HepG2 (cell line): ENCODE data around the gene XXYLT1. TPM values are rescaled to one million over a fixed set of nuclear protein-coding genes. Genes with fewer than 3 reads are reported as not detected.

ENCODE experiments used
- microRNA-seq: library from miRNA; unstranded; fragments of <30 nt; microRNA quantifications from one replicate; pipeline ENCODE4, GENCODE V29; 2020
- polyA plus RNA-seq, 8 experiments: library from polyadenylated mRNA; depleted of rRNA in 3 of 8; stranded (reverse) in 7 of 8; unstranded in 1 of 8; fragments of >200 nt; fragmentation: Illumina TruSeq in 4 of 8; extraction: Trizol in 4 of 8; gene quantifications; 2 replicates each; pipeline versions ENCODE4 v1.2.1 to v1.2.3, GENCODE V29; 2011 to 2016; ENCODE audit warnings: low read depth in 4 of 8, missing spikeins in 1 of 8, mixed read lengths in 1 of 8; ENCODE audit not compliant: insufficient read depth in 1 of 8
- small RNA-seq, 3 experiments: library from RNA; depleted of rRNA; stranded (forward); fragments of <200 nt; gene quantifications; one replicate each; pipeline ENCODE3, GENCODE V24; 2012; ENCODE audit warnings: low read depth in 2 of 3, low replicate concordance in 1 of 3; ENCODE audit not compliant: insufficient read length in 3 of 3, insufficient read depth in 2 of 3
- total RNA-seq, 5 experiments: library from RNA; depleted of rRNA; stranded (reverse); fragments of >200 nt; fragmentation: Illumina TruSeq; extraction: Trizol; gene quantifications; 2 replicates each; pipeline ENCODE4 v1.2.3, GENCODE V29; 2016; ENCODE audit warnings: low read depth in 1 of 5

XXYLT1 gene
- total and polyA plus RNA-seq, 2 of the 13 experiments (the other 11 are each of a cell fraction or from before 2014, with no cell fraction given): 17.7 to 19.0 TPM

Small RNA genes lying within 50 kb of the gene (microRNA-seq; reads per million reads assigned to microRNA genes)
- 0.85 reads per million for gene MIR3137

Small RNA genes lying within 50 kb of the gene (small RNA-seq; reads per million reads assigned to genes)
- 0 reads per million in 3 experiments for gene MIR3137
- gene RN7SL36P: 0 reads per million in 3 experiments
- gene RNU6-25P: 0 to 0.97 (median 0) reads per million in 3 experiments

Other genes starting within 250 kb of the XXYLT1 start
- gene ACAP2, start 171.9 kb upstream of the XXYLT1 start, total RNA-seq (2016; rRNA removed; fragmentation: Illumina TruSeq; extraction: Trizol): 23.9 and 32.2 TPM in 2 replicates
- 5.6 and 7.3 TPM in 2 replicates for gene ACAP2, start 171.9 kb upstream of the XXYLT1 start, polyA plus RNA-seq (2011; rRNA removed)